GM12878 (cell line): ENCODE results near the gene TRIM56. TPM values are rescaled to one million over a fixed set of nuclear protein-coding genes. Genes with fewer than 3 reads are reported as not detected.

Experiments used
- ATF2 ChIP-seq: IDR thresholded peaks from 2 replicates; pipeline ENCODE4 v1.6.1; 2012; ENCODE audit warnings: low read length, inconsistent platforms
- BHLHE40 ChIP-seq, 2 experiments: fragments of 450-650 bp in 1 of 2; IDR thresholded peaks; 2 replicates each; pipeline ENCODE4 v1.6.1; 2011 to 2017; ENCODE audit warnings: low read depth in 2 of 2, borderline replicate concordance in 1 of 2, improper control_type of control experiment in 1 of 2, low read length in 1 of 2, mild to moderate bottlenecking in 1 of 2
- CEBPZ ChIP-seq: fragments of 150-350 bp; IDR thresholded peaks from 2 replicates; pipeline ENCODE4 v1.6.1; 2016; ENCODE audit warnings: low read depth, low read length
- CHD4 ChIP-seq: fragments of 200-600 bp; sonication (generic); IDR thresholded peaks from 2 replicates; pipeline ENCODE4 v1.6.1; 2016; ENCODE audit warnings: mild to moderate bottlenecking
- E2F4 ChIP-seq: IDR thresholded peaks from 2 replicates; pipeline ENCODE4 v1.6.1; 2012; ENCODE audit warnings: low read depth, low read length, improper control_type of control experiment
- IRF4 ChIP-seq: IDR thresholded peaks from 2 replicates; pipeline ENCODE4 v1.6.1; 2011; ENCODE audit warnings: low read depth, low read length
- MAX ChIP-seq: IDR thresholded peaks from 2 replicates; pipeline ENCODE4 v1.6.1; 2012; ENCODE audit warnings: low read depth, low read length, improper control_type of control experiment
- MLLT1 ChIP-seq: fragments of 450-650 bp; IDR thresholded peaks from 2 replicates; pipeline ENCODE4 v1.6.1; 2016; ENCODE audit warnings: mild to moderate bottlenecking
- MXI1 ChIP-seq: fragments of 150-350 bp; IDR thresholded peaks from 2 replicates; pipeline ENCODE4 v1.6.1; 2011; ENCODE audit warnings: low read depth, mild to moderate bottlenecking, inconsistent platforms, low read length, improper control_type of control experiment
- ZBTB40 ChIP-seq: fragments of 450-650 bp; IDR thresholded peaks from 2 replicates; pipeline ENCODE4 v1.6.1; 2016; ENCODE audit warnings: mild to moderate bottlenecking, moderate library complexity, borderline replicate concordance
- ZNF24 ChIP-seq: fragments of 450-650 bp; IDR thresholded peaks from 2 replicates; pipeline ENCODE4 v1.6.1; 2017; ENCODE audit warnings: antibody characterized with exemption, mild to moderate bottlenecking
- polyA plus RNA-seq, 11 experiments: library from polyadenylated mRNA; depleted of rRNA in 4 of 11; unstranded in 6 of 11; stranded (reverse) in 5 of 11; fragments of >200 nt; fragmentation: Nextera tagmentation in 4 of 11; fragmentation: Illumina TruSeq in 1 of 11; extraction: Ambion mirVana in 4 of 11; extraction: Trizol in 1 of 11; gene quantifications; 1 replicate in 1 of 11; 2 replicates in 10 of 11; pipeline versions ENCODE4 v1.2.1 to v1.2.3, GENCODE V29; 2011 to 2016; ENCODE audit warnings: inconsistent platforms in 2 of 11, missing spikeins in 2 of 11, low read depth in 1 of 11
- total RNA-seq, 4 experiments: library from RNA; depleted of rRNA in 3 of 4; stranded (reverse); fragments of >200 nt in 3 of 4; fragmentation: Illumina TruSeq in 1 of 4; extraction: Trizol in 1 of 4; gene quantifications; 2 replicates each; pipeline versions ENCODE4 v1.2.1 to v1.2.3, GENCODE V29; 2013 to 2021

Gene TRIM56
- total and polyA plus RNA-seq, 10 of the 15 experiments (the other 5 are each of a cell fraction or from before 2014, with no cell fraction given) = 3.2 to 37.5 (median 11.8) TPM

- no peak for TF ChIP-seq ZBTB40
- no peak for TF ChIP-seq E2F4
- TF ChIP-seq ATF2 = no peak
- TF ChIP-seq MLLT1 = no peak
- TF ChIP-seq BHLHE40 (IDR thresholded peaks at IDR 0.05; ENCODE audit: borderline replicate concordance in 1 of 2, low read depth in 2 of 2, low read length in 1 of 2) = no peak
- no peak for TF ChIP-seq CHD4
- TF ChIP-seq MAX = no peak
- no peak for TF ChIP-seq MXI1
- TF ChIP-seq IRF4 = no peak
- no peak for TF ChIP-seq CEBPZ
- TF ChIP-seq ZNF24 = no peak
Observed at GRCh38 chr7:101111261-101111660, 26.0 kb downstream of the TRIM56 start (continued).
